Endothelial cell of umbilical vein (primary cell): Measurements from ENCODE around the gene PSENEN. TPM values are rescaled to one million over a fixed set of nuclear protein-coding genes. Genes with fewer than 3 reads are reported as not detected.

ENCODE experiments used
- BruUV-seq: library from RNA; stranded (reverse); fragments of 400-500 nt; replicated peaks from 2 replicates; lab custom pipeline; 2021; lab: Mats Ljungman, UMichigan
- CTCF ChIA-PET: fragments of 300-600, 350-600 bp; sonication (Branson Sonifier 250); formaldehyde crosslinking; loops from one replicate; lab custom pipeline; 2021; ENCODE audit warnings: antibody characterized with exemption, inconsistent platforms; lab: Charles Lee
- POLR2A ChIA-PET: fragments of 300-600, 350-600 bp; sonication (Branson Sonifier 250); formaldehyde crosslinking; loops from one replicate; lab custom pipeline; 2021; ENCODE audit warnings: antibody characterized with exemption, inconsistent platforms; lab: Charles Lee
- DNase-seq: peaks from one replicate; pipeline ENCODE4 v3.0.0-alpha.2; 2011; ENCODE audit warnings: low read depth, low spot score
- FAIRE-seq: peaks from 2 replicates; lab custom pipeline; 2011; peaks lifted over from hg19 to GRCh38; lab: Jason Lieb, UNC
- H2AFZ ChIP-seq: 2 replicates; pipeline ENCODE4 v1.6.0; 2012; ENCODE audit warnings: low read depth, low read length, control low read depth, inconsistent platforms
- H3K27ac ChIP-seq: 2 replicates; pipeline ENCODE4 v1.5.1; 2011; ENCODE audit warnings: low read depth, mild to moderate bottlenecking, control low read depth, low read length, moderate library complexity; ENCODE audit not compliant: insufficient read depth
- H3K27me3 ChIP-seq, 2 experiments: 2 replicates each; pipeline versions ENCODE4 v1.6.0 to v1.6.1; 2011; ENCODE audit warnings: low read length in 2 of 2, mixed read lengths in 1 of 2; ENCODE audit not compliant: control insufficient read depth in 2 of 2, insufficient read depth in 2 of 2
- H3K36me3 ChIP-seq, 2 experiments: 2 replicates in 1 of 2; 3 replicates in 1 of 2; pipeline ENCODE4 v1.5.1; 2011; ENCODE audit warnings: low read length in 2 of 2, mild to moderate bottlenecking in 1 of 2, moderate library complexity in 1 of 2; ENCODE audit not compliant: control insufficient read depth in 2 of 2, insufficient read depth in 2 of 2; ENCODE audit errors: extremely low read depth in 1 of 2
- H3K4me1 ChIP-seq: 3 replicates; pipeline ENCODE4 v1.5.1; 2011; ENCODE audit warnings: mild to moderate bottlenecking, low read length; ENCODE audit not compliant: control insufficient read depth, insufficient read depth; ENCODE audit errors: extremely low read depth
- H3K4me2 ChIP-seq: 2 replicates; pipeline ENCODE4 v1.6.1; 2011; ENCODE audit warnings: low read length, control low read depth, mixed read lengths; ENCODE audit not compliant: insufficient read depth
- H3K4me3 ChIP-seq, 3 experiments: fragments of 200-600 bp in 1 of 3; sonication (generic), shearing (Covaris generic) in 1 of 3; replicated peaks in 1 of 3; 2 replicates each; pipeline ENCODE4 v1.5.1; 2011 to 2016; ENCODE audit warnings: control low read depth in 3 of 3, low read length in 3 of 3, mild to moderate bottlenecking in 2 of 3, inconsistent platforms in 1 of 3, low read depth in 1 of 3, moderate library complexity in 1 of 3; ENCODE audit not compliant: insufficient read depth in 1 of 3
- H3K79me2 ChIP-seq: 2 replicates; pipeline ENCODE4 v1.6.0; 2012; ENCODE audit warnings: low read length, inconsistent platforms; ENCODE audit not compliant: control insufficient read depth, insufficient read depth
- H3K9ac ChIP-seq: replicated peaks from 2 replicates; pipeline ENCODE3; 2011; ENCODE audit warnings: low read length, control low read depth; ENCODE audit not compliant: insufficient read depth; ENCODE audit errors: extremely low read depth
- H3K9me1 ChIP-seq: replicated peaks from 3 replicates; pipeline ENCODE4 v1.6.0; 2011; ENCODE audit warnings: mild to moderate bottlenecking, low read length; ENCODE audit not compliant: control insufficient read depth, insufficient read depth; ENCODE audit errors: extremely low read depth
- H3K9me3 ChIP-seq: replicated peaks from 2 replicates; pipeline ENCODE4 v1.5.1; 2012; ENCODE audit warnings: low read length, inconsistent platforms; ENCODE audit not compliant: control insufficient read depth, insufficient read depth
- H4K20me1 ChIP-seq: replicated peaks from 2 replicates; pipeline ENCODE3; 2011; ENCODE audit warnings: mild to moderate bottlenecking, low read length; ENCODE audit not compliant: control insufficient read depth, insufficient read depth; ENCODE audit errors: extremely low read depth
- EZH2 ChIP-seq: IDR thresholded peaks from 2 replicates; pipeline ENCODE4 v1.6.1; 2012; ENCODE audit warnings: borderline replicate concordance, low read depth, mild to moderate bottlenecking, moderate library complexity, low read length, inconsistent platforms; ENCODE audit not compliant: severe bottlenecking
- FOS ChIP-seq: IDR thresholded peaks from 2 replicates; pipeline ENCODE4 v1.6.1; 2011; ENCODE audit warnings: mild to moderate bottlenecking, low read length, moderate library complexity, borderline replicate concordance; ENCODE audit not compliant: insufficient read depth
- POLR2A ChIP-seq: IDR thresholded peaks from 2 replicates; pipeline ENCODE4 v1.6.1; 2012; ENCODE audit warnings: low read depth, mild to moderate bottlenecking, control low read depth, low read length
- POLR2AphosphoS5 ChIP-seq: IDR thresholded peaks from 2 replicates; pipeline ENCODE4 v1.6.1; 2012; ENCODE audit warnings: low read depth, mild to moderate bottlenecking, control low read depth, low read length, moderate library complexity; ENCODE audit not compliant: insufficient read depth
- dilution Hi-C: fragments of 300-500 bp; cut with MboI; formaldehyde crosslinking; loops from one replicate; pipeline ENCODE4 v1.15.0; 2019; ENCODE audit warnings: low sequenced_read_pairs; ENCODE audit not compliant: extremely low pct_ligation_motif_present
- intact Hi-C: fragments of 100-400 bp; cut with micrococcal nuclease; formaldehyde crosslinking; loops from one replicate; pipeline ENCODE4 v1.10.0; 2022
- polyA plus RNA-seq, 4 experiments: library from polyadenylated mRNA; depleted of rRNA in 3 of 4; stranded (reverse) in 3 of 4; unstranded in 1 of 4; fragments of >200 nt; gene quantifications; 2 replicates each; pipeline versions ENCODE4 v1.2.1 to v1.2.3, GENCODE V29; 2011 to 2012; ENCODE audit warnings: missing spikeins in 1 of 4
- total RNA-seq: library from RNA; stranded (reverse); gene quantifications from 2 replicates; pipeline ENCODE4 v1.2.3, GENCODE V29; 2021
- TF ChIP-seq, protein P1 (sequence below): IDR thresholded peaks from 2 replicates; pipeline ENCODE4 v1.6.1; 2011; ENCODE audit not compliant: insufficient read depth, insufficient read length
- TF ChIP-seq, protein P2 (sequence below), 2 donors: IDR thresholded peaks; 1 replicate in 1 of 2; 2 replicates in 1 of 2; pipeline ENCODE4 v1.5.1; 2011; ENCODE audit warnings: low read length in 2 of 2, mild to moderate bottlenecking in 2 of 2, moderate library complexity in 2 of 2, control low read depth in 1 of 2, inconsistent platforms in 1 of 2, low read depth in 1 of 2; ENCODE audit not compliant: insufficient read depth in 1 of 2; ENCODE audit errors: extremely low read depth in 1 of 2

The PSENEN gene
- total and polyA plus RNA-seq, 2 donors (not counting 3 experiments of a cell fraction or from before 2014, with no cell fraction given) = 60.0 to 70.1 TPM

DNA sequence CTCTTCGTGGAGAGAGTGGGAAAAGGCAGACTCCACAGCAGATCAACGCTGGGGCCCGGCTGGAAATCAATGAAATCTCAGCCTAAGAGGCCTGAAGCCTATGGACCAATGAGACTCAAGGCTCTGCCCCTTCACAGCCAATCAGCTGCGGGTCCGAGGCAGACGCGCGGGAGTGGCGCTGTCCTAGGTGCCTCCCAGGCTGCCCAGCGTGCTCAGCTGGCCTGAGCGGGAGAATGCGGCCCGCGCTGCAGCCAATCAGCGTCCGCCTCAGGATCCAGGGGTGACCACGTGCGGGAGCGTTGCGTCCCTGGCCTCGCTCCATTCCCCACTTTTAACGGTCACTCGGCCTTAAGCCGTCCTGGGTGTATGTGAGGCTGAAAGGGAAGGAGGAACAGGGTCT lies 41.2 kb upstream of the PSENEN start, which contains the start of gene ZBTB32:
Gene ZBTB32, plus strand, starts transcription at position 341 of the 400 bp plus-strand sequence. CDS start 10,069 bp downstream, outside the sequence.
- DNase-seq (peak; percentile 76), FAIRE-seq (peak; percentile 12)
- intact Hi-C loops (no loop called here), dilution Hi-C loops (no loop called here)
- no TSS peak for BruUV-seq
- no peak within 1 kb of the TSS for H3K27ac ChIP-seq
- TF ChIP-seq, protein P1, sequence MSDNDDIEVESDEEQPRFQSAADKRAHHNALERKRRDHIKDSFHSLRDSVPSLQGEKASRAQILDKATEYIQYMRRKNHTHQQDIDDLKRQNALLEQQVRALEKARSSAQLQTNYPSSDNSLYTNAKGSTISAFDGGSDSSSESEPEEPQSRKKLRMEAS = peak; percentile 44
- no peak for TF ChIP-seq EZH2
- TF ChIP-seq, protein P2, sequence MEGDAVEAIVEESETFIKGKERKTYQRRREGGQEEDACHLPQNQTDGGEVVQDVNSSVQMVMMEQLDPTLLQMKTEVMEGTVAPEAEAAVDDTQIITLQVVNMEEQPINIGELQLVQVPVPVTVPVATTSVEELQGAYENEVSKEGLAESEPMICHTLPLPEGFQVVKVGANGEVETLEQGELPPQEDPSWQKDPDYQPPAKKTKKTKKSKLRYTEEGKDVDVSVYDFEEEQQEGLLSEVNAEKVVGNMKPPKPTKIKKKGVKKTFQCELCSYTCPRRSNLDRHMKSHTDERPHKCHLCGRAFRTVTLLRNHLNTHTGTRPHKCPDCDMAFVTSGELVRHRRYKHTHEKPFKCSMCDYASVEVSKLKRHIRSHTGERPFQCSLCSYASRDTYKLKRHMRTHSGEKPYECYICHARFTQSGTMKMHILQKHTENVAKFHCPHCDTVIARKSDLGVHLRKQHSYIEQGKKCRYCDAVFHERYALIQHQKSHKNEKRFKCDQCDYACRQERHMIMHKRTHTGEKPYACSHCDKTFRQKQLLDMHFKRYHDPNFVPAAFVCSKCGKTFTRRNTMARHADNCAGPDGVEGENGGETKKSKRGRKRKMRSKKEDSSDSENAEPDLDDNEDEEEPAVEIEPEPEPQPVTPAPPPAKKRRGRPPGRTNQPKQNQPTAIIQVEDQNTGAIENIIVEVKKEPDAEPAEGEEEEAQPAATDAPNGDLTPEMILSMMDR (IDR thresholded peaks at IDR 0.05; ENCODE audit: extremely low read depth in 1 of 2, insufficient read depth in 1 of 2, low read depth in 1 of 2, low read length in 2 of 2) = no peak
- H4K20me1 ChIP-seq = no peaks in the 10 kb centered on the region
- H3K9ac ChIP-seq = no peak within 1 kb of the TSS
- no peaks in the 10 kb centered on the region for H3K4me1 ChIP-seq
- no peak within 1 kb of the TSS for H3K4me2 ChIP-seq
- ChIA-PET CTCF (no interaction called here), POLR2A (interaction anchor here (0.7 kb wide), 1 partner anchor 194 kb away, joined by 3 read pairs; no protein-coding TSS in a partner anchor)
- H3K27me3 ChIP-seq = no peaks in the 10 kb centered on the region
- no peaks in the 10 kb centered on the region for H3K79me2 ChIP-seq
- no peaks in the 10 kb centered on the region for H3K9me3 ChIP-seq
- H3K9me1 ChIP-seq = no peaks in the 10 kb centered on the region
- H3K36me3 ChIP-seq = no peaks in the 10 kb centered on the region
- no peak within 1 kb of the TSS for H3K4me3 ChIP-seq
- no peak within 1 kb of the TSS for H2AFZ ChIP-seq

DNA sequence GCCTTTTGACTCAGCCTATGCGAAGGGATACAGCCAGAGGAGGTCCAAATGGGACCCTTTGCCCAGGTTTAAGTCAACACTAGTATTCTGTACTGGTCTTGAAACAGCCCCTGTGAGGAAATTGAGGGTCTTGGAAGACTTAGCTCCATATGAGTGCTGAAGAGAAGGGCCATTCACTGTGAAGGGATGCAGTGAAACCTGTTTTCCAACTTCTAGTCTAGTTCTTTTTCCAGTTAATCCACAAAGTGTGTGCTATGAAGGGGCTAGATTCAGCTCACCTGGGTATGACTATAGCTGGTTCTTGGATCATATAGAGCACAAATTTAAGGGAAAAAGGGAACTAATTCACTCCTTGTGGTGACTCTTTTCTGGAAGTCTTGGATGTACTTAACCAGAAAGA lies 37.1 kb upstream of the PSENEN start:
- Histone ChIP-seq H3K79me2 (no peaks in the 10 kb centered on the region), H3K4me1 (no peaks in the 10 kb centered on the region), H3K4me3 (no peak overlapping the region), H2AFZ (no peak overlapping the region), H3K27ac (no peak overlapping the region), H4K20me1 (no peaks in the 10 kb centered on the region), H3K9me1 (no peaks in the 10 kb centered on the region), H3K36me3 (no peaks in the 10 kb centered on the region), H3K9me3 (no peaks in the 10 kb centered on the region), H3K27me3 (no peaks in the 10 kb centered on the region), H3K4me2 (no peak overlapping the region), H3K9ac (no peak overlapping the region)
- no peak for TF ChIP-seq POLR2AphosphoS5
- no peak for TF ChIP-seq FOS
- TF ChIP-seq POLR2A = no peak
- POLR2A ChIA-PET = no interaction called here
- BruUV-seq = no TSS peak
- dilution Hi-C loops = no loop called here
- no peak for DNase-seq
- intact Hi-C loops = no loop called here
- no peak for FAIRE-seq
- CTCF ChIA-PET = no interaction called here
